IPS-20b (cell line): ENCODE data around the gene HLA-DPA1.

Source experiments
- H3K27ac ChIP-seq: one replicate; pipeline ENCODE4 v1.5.1; 2013; ENCODE audit warnings: low read length
- H3K27me3 ChIP-seq: 2 replicates; pipeline ENCODE4 v1.6.1; 2013; ENCODE audit warnings: mild to moderate bottlenecking, low read length, inconsistent platforms; ENCODE audit not compliant: insufficient read depth
- H3K36me3 ChIP-seq: 2 replicates; pipeline ENCODE4 v1.6.1; 2013; ENCODE audit warnings: low read depth, mild to moderate bottlenecking, inconsistent platforms, low read length, moderate library complexity; ENCODE audit not compliant: insufficient read depth
- H3K4me1 ChIP-seq: 2 replicates; pipeline ENCODE4 v1.6.1; 2013; ENCODE audit warnings: mild to moderate bottlenecking, control low read depth, inconsistent platforms, low read length, moderate library complexity; ENCODE audit not compliant: insufficient read depth
- H3K4me3 ChIP-seq: 2 replicates; pipeline ENCODE4 v1.5.1; 2013; ENCODE audit warnings: mild to moderate bottlenecking, low read length, inconsistent platforms
- H3K9ac ChIP-seq: 2 replicates; pipeline ENCODE4 v1.6.1; 2013; ENCODE audit warnings: low read depth, mild to moderate bottlenecking, inconsistent platforms, low read length, moderate library complexity
- H3K9me3 ChIP-seq: 2 replicates; pipeline ENCODE4 v1.6.1; 2013; ENCODE audit warnings: mild to moderate bottlenecking, low read depth, low read length, inconsistent platforms; ENCODE audit not compliant: insufficient read depth

Gene HLA-DPA1

DNA sequence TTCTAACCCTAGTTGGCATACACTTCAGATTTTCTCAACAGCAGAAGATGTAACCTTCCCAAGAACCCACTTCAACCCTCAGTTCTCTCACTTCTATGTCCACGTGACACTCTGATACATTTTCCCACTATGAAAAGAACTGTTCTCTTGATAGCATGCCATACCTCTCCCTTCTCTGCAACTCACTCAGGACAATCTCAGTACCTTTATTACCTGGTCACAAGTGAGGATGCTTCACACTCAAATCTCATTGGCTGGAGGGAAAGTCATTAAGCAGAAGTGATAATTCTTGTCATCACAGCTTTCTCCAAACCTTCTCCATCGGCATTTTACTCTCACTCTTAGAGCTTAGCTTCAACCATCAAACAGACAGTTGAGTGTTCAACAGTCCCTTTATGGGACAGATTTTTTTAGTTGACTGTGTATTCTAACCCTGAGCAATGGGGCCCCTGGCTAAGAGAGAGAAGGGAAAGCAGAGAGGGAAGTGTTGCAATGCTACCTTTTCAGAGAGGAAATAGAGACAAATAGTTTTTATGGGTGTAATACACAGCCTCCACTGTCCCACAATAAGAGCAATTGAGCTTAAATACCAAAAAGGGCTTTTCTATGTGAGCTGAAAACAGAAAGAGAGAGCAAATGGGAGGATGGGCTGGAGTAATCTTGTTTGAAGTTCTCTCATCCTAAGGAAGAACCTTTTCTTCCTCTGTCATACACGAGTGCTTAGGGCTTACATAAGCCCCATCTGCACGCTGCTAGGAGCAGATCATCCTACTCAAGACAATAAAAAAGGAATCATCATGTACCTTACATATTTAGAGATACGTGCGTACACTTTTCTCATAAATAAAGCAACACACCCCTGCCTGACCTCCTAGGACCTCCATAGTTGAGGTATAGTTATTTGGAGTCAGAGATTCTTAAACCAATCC is 16.0 kb downstream of the HLA-DPA1 start:
- Histone ChIP-seq H3K36me3 (no peaks in the 10 kb centered on the region), H3K27ac (no peak overlapping the region), H3K9me3 (peaks cover 3% of the 10 kb centered on the region; the same call in 1 of the 2 replicates), H3K9ac (no peak overlapping the region), H3K4me3 (no peak overlapping the region), H3K4me1 (peaks cover 5% of the 10 kb centered on the region; the same call in 1 of the 2 replicates), H3K27me3 (no peaks in the 10 kb centered on the region)

DNA sequence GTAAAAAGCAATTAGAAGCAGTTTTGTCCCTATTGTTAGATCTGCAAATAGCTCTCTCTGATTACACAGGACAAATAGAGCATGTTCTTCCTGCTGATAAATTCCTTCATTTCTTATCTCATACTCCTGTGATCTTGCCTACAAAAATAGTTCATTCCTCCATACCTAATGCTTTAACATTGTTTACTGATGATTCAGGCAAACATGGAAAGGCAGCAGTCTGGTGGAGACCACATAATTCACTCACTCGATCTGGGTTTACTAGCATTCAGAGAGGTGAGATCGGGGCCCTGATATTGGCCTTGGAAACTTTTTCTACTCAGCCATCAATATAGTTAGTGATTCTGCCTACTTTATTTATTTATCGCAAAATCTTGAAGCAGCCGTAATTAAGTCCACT is 20.2 kb downstream of the HLA-DPA1 start:
- peak overlapping the region; percentile 34 for H3K27ac ChIP-seq
- peaks cover 17% of the 10 kb centered on the region for H3K4me1 ChIP-seq
- H3K9ac ChIP-seq, result no peak overlapping the region
- H3K36me3 ChIP-seq, result no peaks in the 10 kb centered on the region
- H3K9me3 ChIP-seq, result peaks cover 3% of the 10 kb centered on the region; the same call in 1 of the 2 replicates
- no peaks in the 10 kb centered on the region for H3K27me3 ChIP-seq
- H3K4me3 ChIP-seq, result no peak overlapping the region; the same call in 1 of the 2 replicates

DNA sequence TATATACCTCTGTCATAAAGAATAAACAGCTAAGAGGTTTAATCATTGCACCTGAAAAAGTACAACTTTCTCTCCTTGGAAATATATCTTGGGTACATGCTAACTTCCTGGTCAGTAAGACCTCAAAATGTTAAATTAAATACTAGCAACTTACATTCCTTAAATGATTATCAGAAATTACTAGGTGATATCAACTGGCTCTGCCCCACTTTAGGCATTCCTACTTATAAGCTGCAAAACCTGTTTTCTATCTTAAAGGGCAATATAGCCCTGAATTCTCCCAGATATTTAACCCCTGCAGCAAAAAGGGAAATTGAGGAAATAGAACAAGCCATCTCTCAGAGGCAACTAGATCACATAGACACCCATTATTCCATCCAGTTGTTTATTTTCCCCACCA is 20.8 kb downstream of the HLA-DPA1 start:
- peaks cover 17% of the 10 kb centered on the region for H3K4me1 ChIP-seq
- peaks cover 3% of the 10 kb centered on the region; the same call in 1 of the 2 replicates for H3K9me3 ChIP-seq
- no peak overlapping the region for H3K9ac ChIP-seq
- no peaks in the 10 kb centered on the region for H3K36me3 ChIP-seq
- H3K27ac ChIP-seq, result no peak overlapping the region
- H3K4me3 ChIP-seq, result no peak overlapping the region
- no peaks in the 10 kb centered on the region for H3K27me3 ChIP-seq

DNA sequence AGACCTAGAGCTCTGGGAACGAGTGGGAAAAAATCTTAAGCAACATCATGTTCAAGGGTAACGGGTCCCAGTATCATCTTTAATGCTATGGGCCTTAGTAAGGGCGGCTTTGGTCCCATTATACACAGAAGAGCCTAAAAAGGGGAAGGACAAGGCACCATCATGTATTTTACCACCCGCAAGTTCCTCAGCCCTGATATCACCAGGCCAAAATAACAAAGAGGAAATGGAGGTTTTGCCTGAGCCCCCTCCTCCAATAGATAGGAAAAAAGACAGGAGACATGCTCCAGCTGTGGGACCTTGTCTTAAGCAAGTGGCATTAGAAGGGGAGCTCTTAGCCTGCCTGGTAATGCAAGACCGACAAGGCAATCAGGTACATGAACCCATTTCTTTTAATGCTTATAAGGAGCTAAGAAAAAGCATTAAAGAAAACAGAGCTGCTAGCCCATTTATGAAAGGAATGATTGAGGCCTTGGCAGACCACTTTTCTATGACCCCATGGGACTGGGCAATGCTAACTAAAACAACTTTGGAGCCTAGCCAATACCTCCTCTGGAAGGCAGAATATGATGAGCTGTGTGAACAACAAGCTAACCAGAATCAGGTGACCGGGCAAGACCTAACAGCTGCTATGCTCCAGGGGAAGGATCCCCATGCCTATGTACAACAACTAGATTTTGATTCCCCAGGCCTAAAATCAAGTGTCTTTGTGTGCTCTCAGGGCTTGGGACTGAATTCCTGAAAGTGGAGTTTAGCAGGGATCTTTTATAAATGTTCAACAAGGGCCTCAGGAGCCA is 23.2 kb downstream of the HLA-DPA1 start:
- H3K4me1 ChIP-seq, result peaks cover 17% of the 10 kb centered on the region
- no peak overlapping the region for H3K27ac ChIP-seq
- H3K4me3 ChIP-seq, result no peak overlapping the region
- no peaks in the 10 kb centered on the region for H3K27me3 ChIP-seq
- H3K9me3 ChIP-seq, result peaks cover 3% of the 10 kb centered on the region; the same call in 1 of the 2 replicates
- H3K9ac ChIP-seq, result no peak overlapping the region
- H3K36me3 ChIP-seq, result no peaks in the 10 kb centered on the region

DNA sequence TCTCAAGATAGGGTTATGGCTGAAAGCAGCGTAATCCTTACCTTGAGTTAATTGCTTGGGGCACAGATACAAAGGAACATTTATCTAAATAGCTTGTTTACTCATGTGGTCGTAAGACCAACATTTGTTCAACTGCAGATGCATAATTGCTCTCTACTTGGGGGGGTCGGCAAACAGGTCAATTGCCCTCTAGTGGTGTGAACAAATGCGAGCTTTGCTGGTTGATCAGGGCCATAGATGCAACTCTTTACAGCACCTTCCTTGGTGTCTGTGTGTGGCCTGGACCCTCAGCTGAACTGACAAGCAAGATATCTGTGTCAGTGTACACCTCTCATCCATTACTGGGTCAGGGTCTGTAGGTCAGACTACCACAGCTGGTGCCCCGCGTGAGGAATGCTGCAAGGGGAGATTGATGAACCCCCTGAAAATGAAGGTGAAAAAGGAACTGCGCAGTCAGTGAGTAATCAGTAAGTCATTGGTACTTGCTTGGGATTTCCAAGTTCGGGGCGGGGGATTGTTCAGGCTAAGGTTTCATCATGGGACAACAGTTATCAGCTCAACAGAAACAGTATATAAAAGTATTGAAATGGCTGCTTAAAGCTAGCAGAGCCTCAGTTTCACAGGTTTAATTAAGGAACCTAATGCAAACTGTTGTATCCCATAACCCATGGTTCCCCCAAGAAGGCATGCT is 24.0 kb downstream of the HLA-DPA1 start:
- Histone ChIP-seq H3K4me1 (peaks cover 17% of the 10 kb centered on the region), H3K4me3 (no peak overlapping the region), H3K9ac (no peak overlapping the region), H3K36me3 (no peaks in the 10 kb centered on the region), H3K27me3 (no peaks in the 10 kb centered on the region), H3K27ac (no peak overlapping the region), H3K9me3 (peaks cover 3% of the 10 kb centered on the region; the same call in 1 of the 2 replicates)

DNA sequence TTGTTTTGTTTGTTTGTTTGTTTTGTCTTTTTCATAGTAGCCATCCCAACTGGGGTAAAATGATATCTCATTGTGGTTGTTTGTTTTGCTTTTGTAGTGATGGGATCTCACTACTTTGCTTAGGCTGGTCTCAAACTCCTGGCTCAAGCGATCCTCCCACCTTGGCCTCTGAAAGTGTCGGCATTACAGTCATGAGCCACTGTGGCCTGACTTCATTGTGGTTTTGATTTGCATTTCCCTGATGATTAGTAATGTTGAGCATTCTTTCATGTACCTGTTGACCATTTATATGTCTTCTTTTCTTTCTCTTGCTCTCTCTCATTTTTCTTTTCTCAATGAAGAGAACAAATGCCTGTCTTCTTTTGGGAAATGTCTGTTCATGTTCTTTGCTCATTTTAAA is 33.3 kb downstream of the HLA-DPA1 start:
- H3K9me3 ChIP-seq, result no peaks in the 10 kb centered on the region
- H3K27me3 ChIP-seq, result no peaks in the 10 kb centered on the region
- H3K4me3 ChIP-seq, result no peak overlapping the region
- H3K9ac ChIP-seq, result no peak overlapping the region
- H3K27ac ChIP-seq, result no peak overlapping the region
- no peaks in the 10 kb centered on the region for H3K4me1 ChIP-seq
- H3K36me3 ChIP-seq, result no peaks in the 10 kb centered on the region

DNA sequence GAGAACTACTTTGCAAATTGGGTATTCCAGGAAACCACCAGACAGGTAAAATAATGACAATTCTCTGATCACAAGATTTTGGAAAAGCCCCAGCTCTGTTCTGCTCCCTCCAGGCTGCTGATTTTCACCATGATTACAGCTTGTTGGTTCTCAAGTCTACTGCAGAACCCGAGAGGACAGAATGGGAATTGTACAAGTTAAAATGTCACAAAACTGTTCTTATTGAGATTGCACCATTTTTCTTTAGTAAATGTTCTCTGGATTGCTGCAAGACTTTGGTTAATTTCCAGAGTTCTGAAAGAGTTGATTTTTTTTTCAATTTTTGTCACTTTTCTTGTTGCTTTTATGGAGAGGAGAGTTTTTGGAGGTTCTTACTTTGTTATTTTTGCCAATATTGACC is 36.9 kb downstream of the HLA-DPA1 start:
- Histone ChIP-seq H3K36me3 (no peaks in the 10 kb centered on the region), H3K27ac (no peak overlapping the region), H3K9ac (no peak overlapping the region), H3K4me3 (no peak overlapping the region), H3K9me3 (no peaks in the 10 kb centered on the region; the same call in 1 of the 2 replicates), H3K27me3 (no peaks in the 10 kb centered on the region), H3K4me1 (no peaks in the 10 kb centered on the region)

DNA sequence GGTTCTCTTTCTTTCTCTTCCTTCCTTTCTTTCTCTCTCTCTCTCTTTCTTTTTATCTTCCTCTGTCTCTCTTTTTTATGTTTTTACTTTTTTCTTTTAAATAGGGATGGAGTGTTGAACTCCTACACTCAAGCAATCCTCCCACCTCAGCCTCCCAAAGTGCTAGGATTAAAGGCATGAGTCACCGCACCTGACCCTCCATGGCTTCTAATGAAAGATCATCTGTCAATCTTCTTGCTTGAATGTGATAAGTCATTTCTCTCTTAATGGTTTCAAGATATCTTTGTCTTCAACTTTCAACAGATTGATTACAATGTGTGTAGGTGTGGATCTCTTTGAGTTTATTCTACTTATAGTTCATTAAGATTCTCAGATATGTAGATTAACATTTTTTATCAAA is 38.9 kb downstream of the HLA-DPA1 start:
- H3K27me3 ChIP-seq, result no peaks in the 10 kb centered on the region

DNA sequence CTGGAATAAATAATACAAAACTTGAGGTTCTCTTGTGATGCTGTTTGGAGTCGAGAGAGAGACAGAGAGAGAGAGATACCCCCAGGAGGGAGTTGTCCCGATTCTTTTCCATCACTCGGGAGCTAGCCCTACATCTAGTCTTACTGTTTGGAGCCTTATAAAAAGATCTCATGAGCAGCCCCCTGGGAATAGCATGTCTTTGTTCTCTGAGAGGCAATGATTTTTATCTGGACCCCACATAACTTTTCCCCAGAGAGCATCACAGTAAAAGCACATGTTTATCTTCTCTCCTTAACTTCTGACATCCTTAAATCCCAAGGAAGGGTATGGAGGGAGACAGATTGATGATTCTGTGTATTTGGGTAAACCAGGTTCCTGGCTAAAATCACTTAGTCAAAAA is 43.2 kb downstream of the HLA-DPA1 start:
- no peaks in the 10 kb centered on the region for H3K4me1 ChIP-seq
- no peaks in the 10 kb centered on the region; the same call in 1 of the 2 replicates for H3K9me3 ChIP-seq
- H3K36me3 ChIP-seq, result no peaks in the 10 kb centered on the region
- no peak overlapping the region for H3K4me3 ChIP-seq
- H3K27ac ChIP-seq, result no peak overlapping the region
- no peaks in the 10 kb centered on the region for H3K27me3 ChIP-seq
- no peak overlapping the region for H3K9ac ChIP-seq

More for the DNA sequence above, 38.9 kb downstream of the HLA-DPA1 start:
- no peak overlapping the region for H3K27ac ChIP-seq
- H3K9ac ChIP-seq, result no peak overlapping the region
- H3K4me1 ChIP-seq, result no peaks in the 10 kb centered on the region
- H3K36me3 ChIP-seq, result no peaks in the 10 kb centered on the region
- no peaks in the 10 kb centered on the region; the same call in 1 of the 2 replicates for H3K9me3 ChIP-seq
- H3K4me3 ChIP-seq, result no peak overlapping the region

DNA sequence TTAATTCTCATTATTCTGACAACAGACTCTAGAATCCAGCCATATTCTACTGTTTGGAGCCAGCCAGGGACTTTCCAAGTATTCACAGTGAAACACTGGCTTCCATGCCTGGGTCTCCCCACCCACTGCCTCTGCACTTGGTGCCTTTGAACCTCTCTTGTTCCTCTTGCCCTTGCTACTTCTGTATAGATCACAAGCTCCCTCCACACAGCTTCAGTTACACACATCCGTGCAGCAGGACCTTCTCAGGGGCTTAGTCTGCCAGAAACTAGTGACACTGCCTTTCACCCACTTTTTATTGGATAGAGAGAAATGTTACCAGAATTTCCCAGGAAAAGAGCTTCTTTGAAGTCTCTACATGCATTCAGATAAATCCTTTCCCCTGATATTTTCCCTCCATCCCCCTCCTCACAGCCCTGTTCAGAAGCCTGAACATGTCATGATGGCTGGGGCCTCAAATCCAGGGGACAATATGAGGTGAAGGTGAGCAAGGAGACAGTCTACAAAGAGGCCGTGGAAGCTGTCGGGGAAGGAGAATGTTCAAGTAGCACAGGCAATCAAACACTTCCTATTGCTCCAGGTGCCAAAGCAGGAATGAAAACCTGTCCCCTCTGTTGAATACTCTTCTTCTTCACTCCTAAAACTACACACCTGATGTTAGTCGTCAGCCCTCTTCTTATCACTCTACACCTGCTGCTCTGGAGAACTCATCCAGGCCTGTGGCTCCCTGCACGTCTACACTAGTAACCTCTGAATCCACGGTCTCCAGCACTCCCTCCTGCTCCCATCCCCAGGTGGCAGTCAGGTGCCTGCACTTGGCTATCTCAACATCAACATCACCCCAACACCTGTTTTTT is 43.9 kb downstream of the HLA-DPA1 start:
- no peak overlapping the region for H3K4me3 ChIP-seq

More for the DNA sequence above, 43.9 kb downstream of the HLA-DPA1 start:
- H3K9ac ChIP-seq, result no peak overlapping the region
- no peak overlapping the region for H3K27ac ChIP-seq
- no peaks in the 10 kb centered on the region for H3K4me1 ChIP-seq
- H3K27me3 ChIP-seq, result no peaks in the 10 kb centered on the region
- no peaks in the 10 kb centered on the region for H3K36me3 ChIP-seq
- H3K9me3 ChIP-seq, result no peaks in the 10 kb centered on the region; the same call in 1 of the 2 replicates
